Measurements from ENCODE around the gene OR4D1. TPM values are rescaled to one million over a fixed set of nuclear protein-coding genes. Genes with fewer than 3 reads are reported as not detected.

OR4D1 gene
- total RNA-seq, 1 donor, result not detected

DNA sequence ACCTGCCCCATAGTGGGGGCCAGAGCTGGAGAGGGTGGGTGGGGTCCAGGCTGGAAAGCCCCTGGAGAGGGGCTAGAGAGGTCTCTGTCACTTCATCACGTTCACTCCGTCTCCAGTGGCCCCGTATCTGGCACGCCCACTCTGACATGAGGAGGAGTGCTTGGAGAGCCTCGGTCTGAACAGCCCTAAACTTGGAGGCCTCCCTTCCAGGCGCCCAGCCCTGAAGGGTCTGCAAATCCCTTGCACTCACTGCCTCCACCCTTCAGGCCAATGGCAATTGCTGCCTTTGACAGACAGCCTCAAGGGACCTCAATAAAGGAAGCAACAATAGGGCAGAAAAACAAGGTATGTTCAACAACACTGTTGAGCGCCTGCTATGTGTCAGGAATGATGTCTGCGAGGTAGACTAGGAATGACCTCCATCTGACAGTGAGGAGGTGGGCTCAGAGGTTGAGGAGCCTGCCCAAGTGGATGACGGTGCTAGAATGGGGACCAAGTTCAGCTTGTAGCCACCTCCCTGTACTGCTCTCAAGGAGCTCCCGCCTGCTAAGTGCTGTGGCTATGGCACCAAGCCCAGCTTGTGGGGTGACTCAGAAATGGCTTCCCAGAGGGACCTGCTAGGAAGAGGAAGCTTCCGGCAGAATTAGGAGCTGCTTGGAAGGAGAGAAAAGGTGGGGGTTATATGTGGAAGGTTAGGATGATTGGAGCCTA is 41.4 kb downstream of the OR4D1 start:
- no peak overlapping the region for H3K4me3 ChIP-seq (ENCODE audit: low read depth, low read length)
- TF ChIP-seq, protein P1, sequence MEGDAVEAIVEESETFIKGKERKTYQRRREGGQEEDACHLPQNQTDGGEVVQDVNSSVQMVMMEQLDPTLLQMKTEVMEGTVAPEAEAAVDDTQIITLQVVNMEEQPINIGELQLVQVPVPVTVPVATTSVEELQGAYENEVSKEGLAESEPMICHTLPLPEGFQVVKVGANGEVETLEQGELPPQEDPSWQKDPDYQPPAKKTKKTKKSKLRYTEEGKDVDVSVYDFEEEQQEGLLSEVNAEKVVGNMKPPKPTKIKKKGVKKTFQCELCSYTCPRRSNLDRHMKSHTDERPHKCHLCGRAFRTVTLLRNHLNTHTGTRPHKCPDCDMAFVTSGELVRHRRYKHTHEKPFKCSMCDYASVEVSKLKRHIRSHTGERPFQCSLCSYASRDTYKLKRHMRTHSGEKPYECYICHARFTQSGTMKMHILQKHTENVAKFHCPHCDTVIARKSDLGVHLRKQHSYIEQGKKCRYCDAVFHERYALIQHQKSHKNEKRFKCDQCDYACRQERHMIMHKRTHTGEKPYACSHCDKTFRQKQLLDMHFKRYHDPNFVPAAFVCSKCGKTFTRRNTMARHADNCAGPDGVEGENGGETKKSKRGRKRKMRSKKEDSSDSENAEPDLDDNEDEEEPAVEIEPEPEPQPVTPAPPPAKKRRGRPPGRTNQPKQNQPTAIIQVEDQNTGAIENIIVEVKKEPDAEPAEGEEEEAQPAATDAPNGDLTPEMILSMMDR (IDR thresholded peaks at IDR 0.05; ENCODE audit: insufficient read depth, low read length), result no peak
- peak; percentile 84 for DNase-seq (ENCODE audit: low read depth)

DNA sequence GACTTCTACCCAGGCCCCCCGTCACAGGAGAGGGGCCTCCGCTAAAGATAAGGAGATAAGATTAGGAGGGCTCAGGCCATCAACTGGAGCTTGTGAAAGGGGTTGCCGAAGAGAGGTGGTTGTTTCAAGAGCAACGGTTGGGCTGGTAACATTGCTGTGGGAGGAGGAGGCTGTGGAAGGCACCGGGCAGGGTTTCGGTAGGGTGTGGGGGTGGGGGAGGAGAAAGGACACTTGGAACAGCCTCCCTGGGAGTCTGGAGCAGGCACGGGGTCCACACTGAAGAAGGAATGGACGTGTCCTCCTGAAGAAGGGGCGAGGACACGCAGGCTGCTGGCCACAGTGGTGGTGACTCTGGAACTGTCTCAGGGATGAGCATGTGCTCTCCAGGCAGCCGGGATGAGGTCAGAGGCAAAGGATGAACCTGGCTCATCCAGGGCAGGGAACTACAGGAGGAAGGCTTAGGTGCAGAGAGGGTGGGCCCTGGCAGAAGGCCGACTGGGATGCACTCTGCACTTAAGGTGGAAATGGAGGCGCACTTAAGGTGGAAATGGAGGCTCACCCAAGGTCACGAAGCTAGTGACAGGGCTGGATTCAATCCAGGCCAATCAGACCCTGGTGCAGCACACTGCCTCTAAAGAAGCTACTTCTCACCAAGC is 43.2 kb downstream of the OR4D1 start:
- DNase-seq (ENCODE audit: low read depth), result no peak
- H3K4me3 ChIP-seq (ENCODE audit: low read depth, low read length), result no peak overlapping the region
- TF ChIP-seq, protein P1 (IDR thresholded peaks at IDR 0.05; ENCODE audit: insufficient read depth, low read length), result no peak

DNA sequence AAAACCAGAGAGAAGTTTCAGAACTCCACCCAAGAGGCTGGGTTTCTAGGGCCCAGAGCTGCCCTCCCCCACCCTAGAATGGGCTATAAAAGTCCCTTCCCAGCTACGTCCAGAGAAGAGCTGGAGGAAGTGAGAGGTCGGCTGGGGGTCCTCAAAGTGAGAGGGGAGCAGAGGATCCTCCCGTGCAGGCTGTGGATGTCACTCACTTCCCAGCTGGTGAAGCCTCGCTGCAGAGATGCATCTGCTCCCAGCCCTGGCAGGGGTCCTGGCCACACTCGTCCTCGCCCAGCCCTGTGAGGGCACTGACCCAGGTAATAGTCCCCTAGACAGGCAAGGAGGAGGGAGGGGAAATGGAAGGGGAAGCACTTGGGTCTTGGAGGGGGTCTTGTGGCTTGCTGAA is 44.4 kb downstream of the OR4D1 start, which contains the start of gene EPX:
Gene EPX (plus strand): TSS at position 115 of the 400 bp plus-strand sequence. CDS start 121 bp downstream, at position 236.
- H3K4me3 ChIP-seq (ENCODE audit: low read depth, low read length), result no peak within 1 kb of the TSS
- no peak for DNase-seq (ENCODE audit: low read depth)
- TF ChIP-seq, protein P1 (IDR thresholded peaks at IDR 0.05; ENCODE audit: insufficient read depth, low read length), result no peak

DNA sequence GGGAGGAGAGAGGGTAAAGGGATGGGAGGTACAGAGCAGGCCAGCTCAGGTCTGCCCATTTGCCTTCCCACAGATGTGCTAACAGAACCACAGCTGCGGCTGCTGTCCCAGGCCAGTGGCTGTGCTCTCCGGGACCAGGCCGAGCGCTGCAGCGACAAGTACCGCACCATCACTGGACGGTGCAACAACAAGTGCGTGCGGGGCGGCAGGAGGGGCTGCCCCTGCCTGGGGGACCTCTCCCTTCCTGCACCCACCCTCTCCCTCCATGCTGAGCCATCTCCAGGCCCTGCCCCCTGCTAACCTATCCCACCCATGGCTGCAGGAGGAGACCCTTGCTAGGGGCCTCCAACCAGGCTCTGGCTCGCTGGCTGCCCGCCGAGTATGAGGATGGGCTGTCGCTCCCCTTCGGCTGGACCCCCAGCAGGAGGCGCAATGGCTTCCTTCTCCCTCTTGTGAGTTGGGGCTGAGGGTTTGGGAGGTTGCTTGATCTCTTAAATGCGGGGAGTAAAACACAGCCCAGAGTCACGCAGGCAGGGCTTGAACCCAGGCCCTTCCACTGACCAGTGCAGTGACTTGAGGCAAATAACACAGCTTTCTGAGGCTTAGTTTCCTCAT is 45.6 kb downstream of the OR4D1 start:
- TF ChIP-seq, protein P1 (IDR thresholded peaks at IDR 0.05; ENCODE audit: insufficient read depth, low read length), result no peak
- no peak overlapping the region for H3K4me3 ChIP-seq (ENCODE audit: low read depth, low read length)
- no peak for DNase-seq (ENCODE audit: low read depth)

- no peak overlapping the region for H3K4me3 ChIP-seq (ENCODE audit: low read depth, low read length)
- DNase-seq (ENCODE audit: low read depth), result no peak
- TF ChIP-seq, protein P1 (IDR thresholded peaks at IDR 0.05; ENCODE audit: insufficient read depth, low read length), result no peak
Measured at GRCh38 chr17:58195518-58196123, 47.4 kb downstream of the OR4D1 start.

DNA sequence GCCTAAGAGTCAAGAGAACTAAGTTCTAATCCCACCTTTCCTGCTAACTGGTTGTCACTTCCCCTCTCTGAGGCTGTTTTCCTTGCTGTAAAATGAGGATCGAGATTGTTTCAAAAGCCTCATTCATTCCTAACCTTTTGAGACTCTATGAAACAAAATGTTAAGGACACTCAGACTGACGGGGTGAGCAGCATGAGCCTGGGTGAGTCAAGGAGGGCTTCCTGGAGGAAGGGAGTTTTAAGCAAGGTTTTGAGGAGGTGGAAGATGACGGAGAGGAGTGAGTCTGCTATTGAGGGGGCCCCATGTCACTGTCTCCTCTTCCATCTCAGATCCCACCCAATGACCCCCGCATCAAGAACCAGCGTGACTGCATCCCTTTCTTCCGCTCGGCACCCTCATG is 48.4 kb downstream of the OR4D1 start:
- no peak for DNase-seq (ENCODE audit: low read depth)
- TF ChIP-seq, protein P1 (IDR thresholded peaks at IDR 0.05; ENCODE audit: insufficient read depth, low read length), result no peak
- no peak overlapping the region for H3K4me3 ChIP-seq (ENCODE audit: low read depth, low read length)
